GM18507 (cell line): ENCODE data around the gene DDX49.
"Not testable (repeated sequence)": the region's sequence is repeated elsewhere in the genome, so short reads cannot be mapped to it uniquely, and the experiment has no call there.

Source experiments
- DNase-seq: peaks from one replicate; pipeline ENCODE4 v3.0.0; 2011; ENCODE audit warnings: low read depth; ENCODE audit not compliant: insufficient read length; ENCODE audit errors: extremely low spot score
- FAIRE-seq: peaks from 2 replicates; lab custom pipeline; 2011; peaks lifted over from hg19 to GRCh38; lab: Jason Lieb, UNC

The DDX49 gene

GRCh38 chr19:18906605-18907519 is 12.7 kb upstream of the DDX49 start:
- no peak for DNase-seq
- no peak for FAIRE-seq

- DNase-seq (no peak), FAIRE-seq (no peak)
These were observed 10.4 kb upstream of the DDX49 start for GRCh38 chr19:18908917-18909619.

DNA sequence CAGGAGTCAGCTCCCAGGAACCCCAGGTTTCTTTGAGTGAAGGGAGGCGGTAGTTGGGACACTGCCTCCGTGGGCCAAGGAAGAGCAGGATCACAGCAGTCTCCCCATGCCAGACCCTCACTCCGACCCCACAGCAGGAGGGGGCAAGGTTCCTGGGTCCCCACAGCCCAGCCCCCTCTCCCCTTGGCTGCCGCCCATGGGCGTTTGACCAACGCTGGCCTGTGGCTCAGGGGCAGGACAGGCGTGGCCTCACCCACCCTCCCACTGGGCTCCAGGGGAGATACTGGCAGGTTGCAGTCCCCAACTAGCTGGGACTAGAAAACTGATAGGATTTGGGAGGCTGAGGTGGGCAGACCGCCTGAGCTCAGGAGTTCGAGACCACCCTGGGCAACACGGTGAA is 9.5 kb upstream of the DDX49 start:
- FAIRE-seq (no peak), DNase-seq (no peak)

- FAIRE-seq (no peak), DNase-seq (no peak)
These were observed 8.6 kb upstream of the DDX49 start for GRCh38 chr19:18910801-18911436.

GRCh38 chr19:18912933-18913332 is 6.6 kb upstream of the DDX49 start:
- DNase-seq (no peak), FAIRE-seq (no peak)

GRCh38 chr19:18913466-18913865 is 6.0 kb upstream of the DDX49 start:
- FAIRE-seq = no peak
- DNase-seq = no peak

- FAIRE-seq (no peak), DNase-seq (no peak)
These were observed 3.9 kb upstream of the DDX49 start for GRCh38 chr19:18915639-18916038.

GRCh38 chr19:18917593-18917992 is 1.9 kb upstream of the DDX49 start:
- not testable (repeated sequence) for DNase-seq, FAIRE-seq

DNA sequence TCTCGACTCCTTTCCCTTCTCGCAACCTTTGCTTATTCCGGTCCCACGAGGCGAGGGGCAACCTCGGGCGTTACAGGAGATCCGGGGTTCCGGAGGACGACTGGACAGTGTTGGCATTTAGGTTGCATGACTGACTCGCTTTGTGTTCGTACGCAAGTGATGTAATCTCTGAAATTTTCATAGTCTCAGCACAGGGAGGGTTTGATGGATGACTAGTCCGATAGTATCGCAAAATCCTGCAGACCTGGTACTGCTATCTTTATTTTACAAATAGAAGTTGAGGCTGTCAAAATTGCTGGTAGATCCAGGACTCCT is 342 bp downstream of the DDX49 start:
- DNase-seq (no peak), FAIRE-seq (no peak)

DNA sequence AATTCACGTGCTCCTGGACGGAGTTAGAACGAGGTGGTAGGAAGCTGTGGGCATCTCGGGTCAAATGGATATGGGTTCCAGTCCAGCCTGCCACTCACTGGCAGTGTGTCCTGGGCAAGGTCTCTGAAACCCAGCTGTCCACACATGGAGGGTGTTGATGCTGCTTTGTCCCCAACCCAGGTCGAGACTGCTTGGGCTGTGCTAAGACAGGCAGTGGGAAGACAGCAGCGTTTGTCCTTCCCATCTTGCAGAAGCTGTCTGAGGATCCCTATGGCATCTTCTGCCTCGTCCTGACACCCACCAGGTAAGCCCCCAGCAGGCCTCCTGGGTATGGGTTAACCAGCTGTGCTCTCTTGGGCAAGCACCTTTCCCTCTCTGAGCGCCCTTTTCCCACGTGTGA is 885 bp downstream of the DDX49 start:
- no peak for DNase-seq

GRCh38 chr19:18921593-18921992 is 2.1 kb downstream of the DDX49 start:
- FAIRE-seq = no peak
- DNase-seq = no peak

More for the DNA sequence above, 885 bp downstream of the DDX49 start:
- no peak for FAIRE-seq

GRCh38 chr19:18922228-18922985 is 2.9 kb downstream of the DDX49 start:
- FAIRE-seq (no peak), DNase-seq (no peak)

GRCh38 chr19:18924684-18925213 is 5.2 kb downstream of the DDX49 start:
- no peak for FAIRE-seq
- DNase-seq = no peak

- DNase-seq (no peak), FAIRE-seq (no peak)
These were observed 8.7 kb downstream of the DDX49 start for GRCh38 chr19:18928018-18928805.

GRCh38 chr19:18929311-18929710 is 9.8 kb downstream of the DDX49 start:
- DNase-seq (no peak), FAIRE-seq (no peak)

DNA sequence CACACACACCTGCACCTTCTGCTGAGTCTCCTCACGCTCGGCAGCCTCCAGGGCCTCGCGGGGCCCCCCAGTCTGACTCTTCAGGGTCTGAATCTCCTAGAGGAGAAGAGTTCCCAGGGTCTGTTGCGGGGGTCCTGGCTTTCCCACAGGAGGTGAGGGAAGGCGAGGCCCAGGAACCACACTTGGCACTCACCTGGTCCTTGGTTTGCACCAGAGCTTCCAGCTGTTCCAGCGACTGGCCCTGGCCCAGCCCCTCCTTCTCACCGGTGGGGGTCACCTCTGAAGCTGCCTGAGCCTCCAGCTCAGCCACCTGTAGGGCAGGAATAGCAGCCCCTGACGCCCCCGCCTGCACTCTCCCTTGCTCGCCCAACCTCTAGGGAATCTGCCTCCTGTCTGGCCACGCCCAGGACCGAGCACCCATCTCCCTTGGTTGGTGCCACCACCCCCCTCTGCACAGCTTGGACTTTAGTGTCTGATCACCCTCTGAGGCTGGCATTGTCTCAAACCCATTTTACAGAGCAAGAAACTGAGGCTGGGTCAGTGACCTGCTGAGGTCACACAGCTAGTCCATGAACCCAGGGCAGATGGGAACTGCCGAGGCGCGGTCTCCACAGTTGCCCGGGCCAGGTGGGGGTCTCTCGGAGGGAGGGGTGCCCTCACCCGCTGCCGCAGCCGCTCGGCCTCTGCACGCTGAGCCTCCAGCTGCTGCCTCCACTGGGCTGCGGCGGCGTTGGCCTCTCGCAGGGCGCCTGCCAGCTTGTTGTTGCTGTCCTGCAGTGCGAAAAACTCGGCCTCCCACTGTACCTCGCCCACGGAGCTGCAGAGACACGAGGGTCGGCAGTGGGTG is 12.0 kb downstream of the DDX49 start:
- DNase-seq = no peak
- no peak for FAIRE-seq

DNA sequence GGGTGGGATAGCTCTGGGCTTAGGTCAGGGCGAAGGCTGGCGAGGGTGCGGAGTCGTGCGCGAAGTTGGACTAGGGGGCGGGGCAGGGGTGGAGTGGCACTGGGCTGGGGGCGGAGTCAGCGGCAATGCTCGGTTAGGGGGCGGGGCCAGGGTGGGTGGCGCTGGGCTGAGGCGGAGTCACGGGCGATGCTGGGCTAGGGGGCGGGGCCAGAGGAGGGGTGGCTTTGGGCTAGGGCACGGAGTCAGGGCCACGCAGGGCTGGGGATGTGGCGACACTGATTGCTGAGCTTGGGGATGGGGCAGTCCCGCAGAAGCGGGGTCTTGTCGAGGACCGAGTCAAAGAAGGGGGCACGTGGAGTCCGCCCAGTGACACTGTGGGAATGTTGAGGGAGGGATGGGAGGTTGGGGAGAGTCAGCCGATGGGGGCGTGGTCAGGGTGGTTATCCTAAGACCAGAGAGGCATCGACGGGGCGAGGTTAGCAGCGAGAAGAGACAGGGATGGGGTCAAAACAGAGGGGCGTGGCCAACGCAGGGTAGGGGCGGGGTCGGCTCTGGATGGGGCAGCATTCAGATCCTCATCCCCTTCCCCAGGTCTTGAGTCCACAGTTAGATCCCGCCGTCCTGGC is 12.8 kb downstream of the DDX49 start:
- FAIRE-seq (peak; percentile 64), DNase-seq (peak; percentile 74)

- FAIRE-seq = no peak
These were observed 13.8 kb downstream of the DDX49 start for GRCh38 chr19:18933297-18933696.

More at GRCh38 chr19:18933297-18933696, 13.8 kb downstream of the DDX49 start:
- DNase-seq = no peak
